Body of pancreas (tissue), 4 donors: ENCODE results near the gene TXNDC16.

Source experiments
- CTCF ChIP-seq, 7 experiments: fragments of 450-650 bp in 4 of 7; fragments of 200-600 bp in 3 of 7; sonication (generic) in 3 of 7; IDR thresholded peaks; one replicate each; pipeline ENCODE4 v1.5.1; 2016 to 2019; ENCODE audit warnings: antibody characterized with exemption in 7 of 7
- POLR2A ChIP-seq, 3 donors: fragments of 450-650 bp; IDR thresholded peaks; one replicate each; pipeline ENCODE4 v1.6.1; 2016; ENCODE audit warnings: antibody characterized with exemption in 3 of 3, mild to moderate bottlenecking in 2 of 3

GRCh38 chr14:52531481-52531880 lies 20.8 kb downstream of the TXNDC16 start:
- TF ChIP-seq CTCF (IDR thresholded peaks at IDR 0.05) (no peak), POLR2A (IDR thresholded peaks at IDR 0.05) (no peak)
